Vagina (tissue), 2 donors: ENCODE results near the gene ERAS. TPM values are rescaled to one million over a fixed set of nuclear protein-coding genes. Genes with fewer than 3 reads are reported as not detected.
A peak's percentile ranks its signal among the peaks of the same experiment; 100 is the strongest.

Experiments
- DNase-seq, 2 donors: peaks; one replicate each; pipeline ENCODE4 v3.0.0-alpha.2; 2017; ENCODE audit errors: extremely low spot score in 2 of 2
- H3K27ac ChIP-seq: fragments of 200-600 bp; sonication (generic); one replicate; pipeline ENCODE4 v1.5.1; 2019
- H3K27me3 ChIP-seq: fragments of 200-600 bp; sonication (generic); one replicate; pipeline ENCODE4 v1.5.1; 2019
- H3K36me3 ChIP-seq, 2 donors: fragments of 200-600 bp; sonication (generic); one replicate each; pipeline ENCODE4 v1.5.1; 2017 to 2019
- H3K4me1 ChIP-seq: fragments of 200-600 bp; sonication (generic); one replicate; pipeline ENCODE4 v1.5.1; 2019
- H3K4me3 ChIP-seq, 2 donors: fragments of 200-600 bp; sonication (generic); 1 replicate in 1 of 2; 2 replicates in 1 of 2; pipeline ENCODE4 v1.5.1; 2016 to 2019
- H3K9me3 ChIP-seq: fragments of 200-600 bp; sonication (generic); one replicate; pipeline ENCODE4 v1.5.1; 2019
- CTCF ChIP-seq, 3 experiments: fragments of 450-650 bp in 2 of 3; fragments of 200-600 bp in 1 of 3; sonication (generic) in 1 of 3; IDR thresholded peaks; one replicate each; pipeline ENCODE4 v1.5.1; 2017 to 2019; ENCODE audit warnings: antibody characterized with exemption in 3 of 3, mild to moderate bottlenecking in 2 of 3, moderate library complexity in 2 of 3
- POLR2A ChIP-seq, 2 donors: fragments of 450-650 bp; IDR thresholded peaks; one replicate each; pipeline ENCODE4 v1.6.1; 2017; ENCODE audit warnings: antibody characterized with exemption in 2 of 2, mild to moderate bottlenecking in 2 of 2, moderate library complexity in 2 of 2
- POLR2AphosphoS5 ChIP-seq, 2 donors: sonication (generic); formaldehyde crosslinking; IDR thresholded peaks; one replicate each; pipeline ENCODE4 v1.9.0; 2017; ENCODE audit warnings: antibody characterized with exemption in 2 of 2, mild to moderate bottlenecking in 2 of 2, low read depth in 1 of 2; ENCODE audit not compliant: insufficient read depth in 1 of 2
- intact Hi-C: fragments of 100-400 bp; cut with DNase I; formaldehyde crosslinking; loops from one replicate; pipeline ENCODE4 v1.15.1; 2023
- total RNA-seq: library from RNA; depleted of rRNA; stranded (reverse); fragments of >200 nt; gene quantifications from one replicate; pipeline ENCODE4 v1.2.3, GENCODE V29; 2016

Gene ERAS
- total RNA-seq, 1 donor from 2014 or later, result not detected

- no peak for TF ChIP-seq POLR2A (IDR thresholded peaks at IDR 0.05)
- no peak for TF ChIP-seq POLR2AphosphoS5 (IDR thresholded peaks at IDR 0.05; ENCODE audit: insufficient read depth in 1 of 2, low read depth in 1 of 2)
- no peak for TF ChIP-seq CTCF (IDR thresholded peaks at IDR 0.05)
- no peak overlapping the region for H3K27ac ChIP-seq
- no peaks in the 10 kb centered on the region for H3K27me3 ChIP-seq
- no peak for DNase-seq
- H3K4me1 ChIP-seq, result no peaks in the 10 kb centered on the region
- H3K36me3 ChIP-seq, result no peaks in the 10 kb centered on the region
- H3K9me3 ChIP-seq, result no peaks in the 10 kb centered on the region
- intact Hi-C loops, result no loop called here
- no peak overlapping the region for H3K4me3 ChIP-seq
Measured at GRCh38 chrX:48831909-48832291, 5.6 kb downstream of the ERAS start.

DNA sequence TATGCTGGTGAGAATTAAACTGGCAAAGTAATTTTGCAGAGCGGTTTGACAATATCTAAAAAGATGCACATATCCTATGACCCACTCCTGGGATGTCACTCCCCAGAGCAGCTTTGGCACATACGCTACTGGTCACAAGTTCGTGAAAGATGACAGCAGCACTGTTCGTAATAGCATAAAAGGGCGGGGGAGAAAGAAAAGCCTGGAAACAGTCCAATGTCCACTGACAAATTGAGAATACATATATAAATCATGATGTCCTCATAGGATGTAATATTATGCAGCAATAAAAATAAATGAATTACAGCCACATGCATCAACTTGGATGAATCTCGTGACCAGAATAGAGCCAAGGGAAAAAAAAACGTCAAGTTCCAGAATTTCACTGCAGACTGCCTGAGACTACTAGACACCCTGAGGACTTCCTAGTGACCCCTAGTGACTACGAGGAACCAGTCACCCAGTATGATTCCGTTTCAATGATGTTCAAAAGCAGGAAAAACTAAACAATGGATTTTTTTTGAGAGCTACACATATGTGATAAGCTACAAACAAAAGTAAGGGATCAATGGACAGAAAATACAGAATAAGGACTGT lies 7.3 kb downstream of the ERAS start:
- no peak for TF ChIP-seq CTCF (IDR thresholded peaks at IDR 0.05)
- TF ChIP-seq POLR2AphosphoS5 (IDR thresholded peaks at IDR 0.05; ENCODE audit: insufficient read depth in 1 of 2, low read depth in 1 of 2), result no peak
- TF ChIP-seq POLR2A (IDR thresholded peaks at IDR 0.05), result no peak
- no peaks in the 10 kb centered on the region for H3K4me1 ChIP-seq
- intact Hi-C loops, result no loop called here
- H3K4me3 ChIP-seq, result no peak overlapping the region
- DNase-seq, result no peak
- H3K27me3 ChIP-seq, result no peaks in the 10 kb centered on the region
- H3K36me3 ChIP-seq, result no peaks in the 10 kb centered on the region
- no peak overlapping the region for H3K27ac ChIP-seq
- no peaks in the 10 kb centered on the region for H3K9me3 ChIP-seq

DNA sequence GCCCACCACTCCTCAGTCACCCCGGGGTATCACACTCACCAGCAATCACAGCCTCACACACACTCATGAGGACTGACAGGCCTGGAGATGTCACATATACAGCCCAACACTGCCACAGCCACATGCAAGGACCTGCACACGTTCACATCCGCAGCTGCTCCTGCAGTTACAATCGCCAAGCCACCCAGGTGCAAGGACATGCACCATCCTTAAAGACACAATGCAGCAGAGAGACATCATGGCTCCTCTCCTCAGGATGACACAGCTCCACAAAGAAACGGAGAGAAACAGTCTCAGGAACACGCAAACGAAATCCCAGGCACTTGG lies 8.0 kb downstream of the ERAS start:
- H3K4me3 ChIP-seq, result no peak overlapping the region
- H3K27me3 ChIP-seq, result no peaks in the 10 kb centered on the region
- intact Hi-C loops, result no loop called here

DNA sequence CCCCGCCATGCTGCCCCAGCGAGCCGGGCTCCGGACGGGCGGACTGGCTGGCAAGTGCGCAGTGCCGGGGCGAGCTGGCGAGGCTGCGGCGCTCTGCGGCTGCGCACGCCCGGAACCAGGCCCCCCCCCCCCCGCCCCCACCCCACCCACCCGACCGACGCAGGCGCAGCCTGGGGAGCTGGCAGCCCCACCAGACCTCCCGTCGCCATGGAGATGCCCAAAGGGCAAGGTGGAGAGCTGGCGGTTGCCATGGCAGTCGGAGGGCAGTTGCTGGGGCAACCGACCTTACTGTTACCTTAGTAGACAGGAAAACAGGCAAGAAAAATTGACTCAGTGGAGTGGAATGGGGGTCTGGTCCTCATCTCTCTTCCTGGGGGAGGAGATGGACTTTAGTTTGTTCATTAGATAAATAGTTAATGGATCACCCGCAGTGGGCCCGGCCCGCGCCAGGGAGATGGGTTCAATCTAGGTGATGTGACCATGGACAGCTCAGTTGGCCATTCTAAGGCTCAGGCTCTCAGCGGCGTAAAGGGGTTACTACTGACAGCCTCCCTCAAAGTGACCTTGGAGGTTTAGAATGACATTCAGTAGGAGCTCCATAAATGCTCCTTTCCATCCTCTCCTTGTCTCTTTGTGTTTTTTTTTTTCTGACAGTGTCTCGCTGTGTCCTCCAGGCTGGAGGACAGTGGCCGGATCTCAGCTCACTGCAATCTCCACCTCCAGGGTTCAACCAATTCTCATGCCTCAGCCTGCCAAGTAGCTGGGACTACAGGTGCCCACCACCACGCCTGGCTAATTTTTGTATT lies 9.4 kb downstream of the ERAS start, which contains the start of gene PCSK1N:
PCSK1N (minus strand) TSS at position 87 of the 806 bp plus-strand sequence; CDS start at position 9, 78 bp downstream.
- H3K27me3 ChIP-seq, result no peaks in the 10 kb centered on the region
- TF ChIP-seq CTCF (IDR thresholded peaks at IDR 0.05) (no peak), POLR2A (IDR thresholded peaks at IDR 0.05) (no peak), POLR2AphosphoS5 (IDR thresholded peaks at IDR 0.05; ENCODE audit: insufficient read depth in 1 of 2, low read depth in 1 of 2) (no peak)
- peak within 1 kb of the TSS; percentile 18 to 26 for H3K4me3 ChIP-seq
- H3K4me1 ChIP-seq, result no peaks in the 10 kb centered on the region
- H3K27ac ChIP-seq, result no peak within 1 kb of the TSS
- DNase-seq, result no peak
- intact Hi-C loops, result no loop called here
- no peaks in the 10 kb centered on the region for H3K36me3 ChIP-seq
- H3K9me3 ChIP-seq, result no peaks in the 10 kb centered on the region

More for the DNA sequence above, 8.0 kb downstream of the ERAS start:
- no peak for DNase-seq
- H3K4me1 ChIP-seq, result no peaks in the 10 kb centered on the region
- H3K27ac ChIP-seq, result no peak overlapping the region
- TF ChIP-seq POLR2A (IDR thresholded peaks at IDR 0.05) (no peak), CTCF (IDR thresholded peaks at IDR 0.05) (no peak), POLR2AphosphoS5 (IDR thresholded peaks at IDR 0.05; ENCODE audit: insufficient read depth in 1 of 2, low read depth in 1 of 2) (no peak)
- H3K36me3 ChIP-seq, result no peaks in the 10 kb centered on the region
- no peaks in the 10 kb centered on the region for H3K9me3 ChIP-seq

GRCh38 chrX:48839686-48840085 lies 13.4 kb downstream of the ERAS start:
- Histone ChIP-seq H3K4me3 (no peak overlapping the region), H3K27ac (no peak overlapping the region), H3K4me1 (no peaks in the 10 kb centered on the region), H3K36me3 (no peaks in the 10 kb centered on the region), H3K9me3 (no peaks in the 10 kb centered on the region), H3K27me3 (no peaks in the 10 kb centered on the region)
- TF ChIP-seq POLR2A (IDR thresholded peaks at IDR 0.05), result no peak
- intact Hi-C loops, result no loop called here
- no peak for DNase-seq
